NOMO-1 (cell line): ENCODE data around the gene SGSH.
"Not testable (repeated sequence)": the region's sequence is repeated elsewhere in the genome, so short reads cannot be mapped to it uniquely, and the experiment has no call there.

Experiments
- DNase-seq, 2 experiments: peaks; one replicate each; lab custom pipeline; 2025; ENCODE audit not compliant: unreplicated experiment in 2 of 2; lab: John Stamatoyannopoulos, UW

Gene SGSH

GRCh38 chr17:80254396-80255251 lies 34.5 kb upstream of the SGSH start:
- peak; percentile 61 to 89 for DNase-seq

GRCh38 chr17:80253631-80254395 lies 33.7 kb upstream of the SGSH start:
- DNase-seq, result no peak

- DNase-seq, result peak; percentile 29 to 35
Measured at GRCh38 chr17:80252871-80253270, 32.7 kb upstream of the SGSH start.

- no peak for DNase-seq
Measured at GRCh38 chr17:80251966-80252365, 31.8 kb upstream of the SGSH start.

GRCh38 chr17:80248894-80249710 lies 29.0 kb upstream of the SGSH start:
- DNase-seq, result no peak

GRCh38 chr17:80248001-80248893 lies 28.1 kb upstream of the SGSH start:
- DNase-seq, result no peak

GRCh38 chr17:80247561-80247960 lies 27.4 kb upstream of the SGSH start:
- no peak for DNase-seq

- DNase-seq, result no peak
Measured at GRCh38 chr17:80246726-80247125, 26.6 kb upstream of the SGSH start.

- no peak for DNase-seq
Measured at GRCh38 chr17:80246266-80246681, 26.1 kb upstream of the SGSH start.

GRCh38 chr17:80245566-80246265 lies 25.6 kb upstream of the SGSH start:
- no peak for DNase-seq

- no peak for DNase-seq
Measured at GRCh38 chr17:80244871-80245509, 24.9 kb upstream of the SGSH start.

GRCh38 chr17:80244448-80244847 lies 24.3 kb upstream of the SGSH start:
- not testable (repeated sequence) for DNase-seq

- no peak for DNase-seq
Measured at GRCh38 chr17:80243526-80244433, 23.6 kb upstream of the SGSH start.

- no peak for DNase-seq
Measured at GRCh38 chr17:80242505-80242904, 22.4 kb upstream of the SGSH start.

GRCh38 chr17:80237386-80237785 lies 17.3 kb upstream of the SGSH start:
- DNase-seq, result no peak

- DNase-seq, result no peak
Measured at GRCh38 chr17:80236911-80237310, 16.8 kb upstream of the SGSH start.

GRCh38 chr17:80233202-80233601 lies 13.1 kb upstream of the SGSH start:
- no peak for DNase-seq

GRCh38 chr17:80232438-80232837 lies 12.3 kb upstream of the SGSH start:
- DNase-seq, result no peak
